Retina (tissue), 1 donor: ENCODE measurements around the gene SAMD4A.

Source experiments
- DNase-seq: peaks from one replicate; pipeline ENCODE4 v3.0.0-alpha.2; 2016

Gene SAMD4A

GRCh38 chr14:54839701-54840119 is 272.8 kb downstream of the SAMD4A start:
- no peak for DNase-seq

GRCh38 chr14:54840336-54840735 is 273.4 kb downstream of the SAMD4A start:
- no peak for DNase-seq

- DNase-seq: no peak
Observed at GRCh38 chr14:54840798-54841197, 273.9 kb downstream of the SAMD4A start.
